CD4-positive, alpha-beta T cell treated with Interleukin-15 for 1 hour (primary cell): ENCODE measurements around the gene PPTC7.
"Not testable (repeated sequence)": the region's sequence is repeated elsewhere in the genome, so short reads cannot be mapped to it uniquely, and the experiment has no call there.

ENCODE experiments used
- DNase-seq: peaks from one replicate; pipeline ENCODE4 v3.0.0-alpha.2; 2020

PPTC7 gene

GRCh38 chr12:110532644-110533043 is 50.5 kb downstream of the PPTC7 start:
- no peak for DNase-seq

- no peak for DNase-seq
Measured at GRCh38 chr12:110531741-110532333, 51.3 kb downstream of the PPTC7 start.

- no peak for DNase-seq
Measured at GRCh38 chr12:110530511-110530910, 52.6 kb downstream of the PPTC7 start.

- no peak for DNase-seq
Measured at GRCh38 chr12:110528277-110528839, 54.8 kb downstream of the PPTC7 start.

- DNase-seq = not testable (repeated sequence)
Measured at GRCh38 chr12:110520876-110521712, 62.0 kb downstream of the PPTC7 start.

- DNase-seq = not testable (repeated sequence)
Measured at GRCh38 chr12:110518014-110518413, 65.1 kb downstream of the PPTC7 start.

GRCh38 chr12:110516995-110517394 is 66.1 kb downstream of the PPTC7 start:
- DNase-seq = no peak

GRCh38 chr12:110514363-110514762 is 68.8 kb downstream of the PPTC7 start:
- no peak for DNase-seq

GRCh38 chr12:110513842-110514241 is 69.3 kb downstream of the PPTC7 start:
- DNase-seq = no peak

GRCh38 chr12:110508071-110508586 is 75.0 kb downstream of the PPTC7 start:
- DNase-seq = no peak

GRCh38 chr12:110505332-110505731 is 77.8 kb downstream of the PPTC7 start:
- no peak for DNase-seq

- DNase-seq = no peak
Measured at GRCh38 chr12:110503432-110503831, 79.7 kb downstream of the PPTC7 start.

GRCh38 chr12:110501752-110502738 is 81.1 kb downstream of the PPTC7 start, which contains the start of the genes RAD9B and VPS29:
RAD9B (plus strand) TSS chr12:110502331; CDS start chr12:110502338, 7 bp downstream.
VPS29 (minus strand) TSS chr12:110502111; CDS start chr12:110502051, 60 bp downstream.
- peak; percentile 99 for DNase-seq

GRCh38 chr12:110501399-110501751 is 81.7 kb downstream of the PPTC7 start:
- DNase-seq = no peak

GRCh38 chr12:110498984-110499706 is 84.0 kb downstream of the PPTC7 start:
- DNase-seq = no peak
